Stimulated activated naive CD8-positive, alpha-beta T cell treated with anti-CD3 and anti-CD28 coated beads, Interleukin-15, Interleukin-2, amounts not matched to agents 100 ng/mL and 50 ng/mL, for 24 hours (primary cell): ENCODE data around the gene THSD7B.
"Not testable (repeated sequence)": the region's sequence is repeated elsewhere in the genome, so short reads cannot be mapped to it uniquely, and the experiment has no call there.

Experiments used
- H3K27ac Mint-ChIP-seq: one replicate; pipeline ENCODE4 v1.8.0; 2021; ENCODE audit warnings: mild to moderate bottlenecking, mixed read lengths
- H3K27me3 Mint-ChIP-seq: one replicate; pipeline ENCODE4 v1.8.0; 2021; ENCODE audit warnings: mixed read lengths
- H3K36me3 Mint-ChIP-seq: one replicate; pipeline ENCODE4 v1.8.0; 2021; ENCODE audit warnings: low read depth, mixed read lengths
- H3K4me1 Mint-ChIP-seq: one replicate; pipeline ENCODE4 v1.8.0; 2021; ENCODE audit warnings: low read depth, mixed read lengths
- H3K4me3 Mint-ChIP-seq: one replicate; pipeline ENCODE4 v1.8.0; 2021; ENCODE audit warnings: mild to moderate bottlenecking, mixed read lengths
- H3K9me3 Mint-ChIP-seq: one replicate; pipeline ENCODE4 v1.8.0; 2021; ENCODE audit warnings: mixed read lengths

Gene THSD7B

GRCh38 chr2:137676346-137676745 lies 911.0 kb downstream of the THSD7B start:
- Mint-ChIP-seq H3K36me3 (no peaks in the 10 kb centered on the region), H3K9me3 (peaks cover 4% of the 10 kb centered on the region), H3K4me1 (no peaks in the 10 kb centered on the region), H3K27ac (no peak overlapping the region), H3K4me3 (no peak overlapping the region), H3K27me3 (no peaks in the 10 kb centered on the region)

- no peaks in the 10 kb centered on the region for H3K36me3 Mint-ChIP-seq
- H3K4me3 Mint-ChIP-seq = no peak overlapping the region
- peaks cover 4% of the 10 kb centered on the region for H3K9me3 Mint-ChIP-seq
- H3K27me3 Mint-ChIP-seq = no peaks in the 10 kb centered on the region
- H3K4me1 Mint-ChIP-seq = no peaks in the 10 kb centered on the region
- H3K27ac Mint-ChIP-seq = no peak overlapping the region
These were observed 912.1 kb downstream of the THSD7B start for GRCh38 chr2:137677466-137677865.

- Mint-ChIP-seq H3K36me3 (no peaks in the 10 kb centered on the region), H3K27ac (no peak overlapping the region), H3K4me3 (no peak overlapping the region), H3K4me1 (no peaks in the 10 kb centered on the region), H3K27me3 (no peaks in the 10 kb centered on the region), H3K9me3 (no peaks in the 10 kb centered on the region)
These were observed 924.2 kb downstream of the THSD7B start for GRCh38 chr2:137689549-137689948.

- Mint-ChIP-seq H3K4me3 (no peak overlapping the region), H3K27ac (no peak overlapping the region), H3K9me3 (no peaks in the 10 kb centered on the region), H3K4me1 (no peaks in the 10 kb centered on the region), H3K27me3 (no peaks in the 10 kb centered on the region), H3K36me3 (no peaks in the 10 kb centered on the region)
These were observed 928.2 kb downstream of the THSD7B start for GRCh38 chr2:137693534-137693933.

- Mint-ChIP-seq H3K4me3 (no peak overlapping the region), H3K27ac (no peak overlapping the region), H3K4me1 (no peaks in the 10 kb centered on the region)
These were observed 931.6 kb downstream of the THSD7B start for GRCh38 chr2:137696916-137697315.

GRCh38 chr2:137700250-137700649 lies 934.9 kb downstream of the THSD7B start:
- H3K27me3 Mint-ChIP-seq, H3K9me3 Mint-ChIP-seq, H3K4me3 Mint-ChIP-seq, H3K27ac Mint-ChIP-seq, H3K36me3 Mint-ChIP-seq, H3K4me1 Mint-ChIP-seq: not testable (repeated sequence)

More at GRCh38 chr2:137696916-137697315, 931.6 kb downstream of the THSD7B start:
- H3K36me3 Mint-ChIP-seq = no peaks in the 10 kb centered on the region
- no peaks in the 10 kb centered on the region for H3K27me3 Mint-ChIP-seq
- peaks cover 4% of the 10 kb centered on the region for H3K9me3 Mint-ChIP-seq

GRCh38 chr2:137700681-137701080 lies 935.3 kb downstream of the THSD7B start:
- Mint-ChIP-seq H3K9me3 (peaks cover 5% of the 10 kb centered on the region), H3K27ac (no peak overlapping the region), H3K27me3 (no peaks in the 10 kb centered on the region), H3K36me3 (no peaks in the 10 kb centered on the region), H3K4me3 (no peak overlapping the region), H3K4me1 (no peaks in the 10 kb centered on the region)

GRCh38 chr2:137705296-137705695 lies 940.0 kb downstream of the THSD7B start:
- no peaks in the 10 kb centered on the region for H3K36me3 Mint-ChIP-seq
- no peaks in the 10 kb centered on the region for H3K27me3 Mint-ChIP-seq
- H3K4me3 Mint-ChIP-seq = no peak overlapping the region
- H3K27ac Mint-ChIP-seq = no peak overlapping the region
- H3K9me3 Mint-ChIP-seq = peaks cover 5% of the 10 kb centered on the region
- H3K4me1 Mint-ChIP-seq = no peaks in the 10 kb centered on the region

GRCh38 chr2:137706786-137707613 lies 941.7 kb downstream of the THSD7B start:
- peaks cover 10% of the 10 kb centered on the region for H3K9me3 Mint-ChIP-seq
- no peaks in the 10 kb centered on the region for H3K36me3 Mint-ChIP-seq
- H3K27ac Mint-ChIP-seq = no peak overlapping the region
- H3K4me1 Mint-ChIP-seq = no peaks in the 10 kb centered on the region
- no peak overlapping the region for H3K4me3 Mint-ChIP-seq
- no peaks in the 10 kb centered on the region for H3K27me3 Mint-ChIP-seq

- Mint-ChIP-seq H3K27me3 (no peaks in the 10 kb centered on the region), H3K4me1 (no peaks in the 10 kb centered on the region), H3K36me3 (no peaks in the 10 kb centered on the region), H3K9me3 (peaks cover 10% of the 10 kb centered on the region), H3K4me3 (no peak overlapping the region), H3K27ac (no peak overlapping the region)
These were observed 943.0 kb downstream of the THSD7B start for GRCh38 chr2:137708311-137708710.

GRCh38 chr2:137715731-137716191 lies 950.4 kb downstream of the THSD7B start:
- no peak overlapping the region for H3K4me3 Mint-ChIP-seq
- no peaks in the 10 kb centered on the region for H3K4me1 Mint-ChIP-seq
- H3K27me3 Mint-ChIP-seq = no peaks in the 10 kb centered on the region
- H3K27ac Mint-ChIP-seq = no peak overlapping the region
- H3K36me3 Mint-ChIP-seq = no peaks in the 10 kb centered on the region
- peaks cover 8% of the 10 kb centered on the region for H3K9me3 Mint-ChIP-seq

- Mint-ChIP-seq H3K9me3 (peaks cover 3% of the 10 kb centered on the region), H3K27me3 (no peaks in the 10 kb centered on the region), H3K36me3 (no peaks in the 10 kb centered on the region), H3K4me3 (no peak overlapping the region), H3K4me1 (no peaks in the 10 kb centered on the region), H3K27ac (no peak overlapping the region)
These were observed 953.4 kb downstream of the THSD7B start for GRCh38 chr2:137718786-137719185.

- no peaks in the 10 kb centered on the region for H3K27me3 Mint-ChIP-seq
These were observed 956.4 kb downstream of the THSD7B start for GRCh38 chr2:137721733-137722132.

GRCh38 chr2:137724912-137725311 lies 959.6 kb downstream of the THSD7B start:
- H3K27ac Mint-ChIP-seq = no peak overlapping the region

More at GRCh38 chr2:137721733-137722132, 956.4 kb downstream of the THSD7B start:
- Mint-ChIP-seq H3K27ac (no peak overlapping the region), H3K9me3 (peaks cover 3% of the 10 kb centered on the region), H3K4me3 (no peak overlapping the region), H3K36me3 (no peaks in the 10 kb centered on the region), H3K4me1 (no peaks in the 10 kb centered on the region)

More at GRCh38 chr2:137724912-137725311, 959.6 kb downstream of the THSD7B start:
- Mint-ChIP-seq H3K27me3 (no peaks in the 10 kb centered on the region), H3K4me3 (no peak overlapping the region), H3K4me1 (no peaks in the 10 kb centered on the region), H3K9me3 (peaks cover 4% of the 10 kb centered on the region), H3K36me3 (no peaks in the 10 kb centered on the region)
